Spleen (tissue), 11 donors: ENCODE results near the gene DNMBP. TPM values are rescaled to one million over a fixed set of nuclear protein-coding genes. Genes with fewer than 3 reads are reported as not detected.

Experiments used
- DNase-seq: peaks from one replicate; pipeline ENCODE4 v3.0.0-alpha.2; 2020
- H3K27ac ChIP-seq, 8 donors: fragments of 200-600 bp; sonication (generic) in 7 of 8; 1 replicate in 4 of 8; 2 replicates in 4 of 8; pipeline versions ENCODE4 v1.5.0 to v1.8.0; 2016 to 2021; ENCODE audit warnings: inconsistent platforms in 4 of 8, mild to moderate bottlenecking in 4 of 8, moderate library complexity in 1 of 8
- H3K27me3 ChIP-seq, 7 donors: fragments of 200-600 bp; sonication (generic) in 6 of 7; replicated peaks in 1 of 7; 1 replicate in 4 of 7; 2 replicates in 3 of 7; pipeline versions ENCODE4 v1.5.0 to v1.8.0; 2016 to 2021; ENCODE audit warnings: inconsistent platforms in 3 of 7, mild to moderate bottlenecking in 1 of 7
- H3K36me3 ChIP-seq, 6 donors: fragments of 200-600 bp; sonication (generic) in 5 of 6; 1 replicate in 4 of 6; 2 replicates in 2 of 6; pipeline versions ENCODE4 v1.5.0 to v1.8.0; 2016 to 2021; ENCODE audit warnings: inconsistent platforms in 2 of 6
- H3K4me1 ChIP-seq, 6 donors: fragments of 200-600 bp; sonication (generic) in 5 of 6; 1 replicate in 3 of 6; 2 replicates in 3 of 6; pipeline versions ENCODE4 v1.5.0 to v1.8.0; 2016 to 2021; ENCODE audit warnings: inconsistent platforms in 3 of 6
- H3K4me3 ChIP-seq, 8 donors: fragments of 200-600 bp; sonication (generic) in 7 of 8; 1 replicate in 4 of 8; 2 replicates in 4 of 8; pipeline versions ENCODE4 v1.5.0 to v1.8.0; 2016 to 2021; ENCODE audit warnings: inconsistent platforms in 4 of 8, mild to moderate bottlenecking in 4 of 8, moderate library complexity in 2 of 8
- H3K9me3 ChIP-seq, 8 donors: fragments of 200-600 bp; sonication (generic) in 7 of 8; 1 replicate in 4 of 8; 2 replicates in 4 of 8; pipeline versions ENCODE4 v1.5.0 to v1.8.0; 2016 to 2021; ENCODE audit warnings: inconsistent platforms in 4 of 8
- POLR2A ChIP-seq, 3 donors: fragments of 450-650 bp; IDR thresholded peaks; one replicate each; pipeline ENCODE4 v1.5.1; 2017; ENCODE audit warnings: antibody characterized with exemption in 3 of 3, mild to moderate bottlenecking in 1 of 3
- POLR2AphosphoS5 ChIP-seq, 3 donors: sonication (generic); formaldehyde crosslinking; IDR thresholded peaks; one replicate each; pipeline ENCODE4 v1.5.1; 2017; ENCODE audit warnings: antibody characterized with exemption in 3 of 3
- WGBS, 5 donors: extraction: QIAGEN DNeasy Blood & Tissue Kit in 3 of 5; methylation state at CpG; one replicate each; pipeline versions ENCODE4 v1.1.5 to v1.1.7; 2013 to 2018; 5-methylcytosine and 5-hydroxymethylcytosine counted together
- intact Hi-C: fragments of 100-400 bp; cut with DNase I; formaldehyde crosslinking; loops from one replicate; pipeline ENCODE4 v1.15.0; 2023; ENCODE audit warnings: low total_unique reads
- polyA plus RNA-seq, 3 donors: library from polyadenylated mRNA; stranded (reverse); fragments of 200-250 nt; gene quantifications; one replicate each; pipeline ENCODE4 v1.2.1, GENCODE V29; 2013
- total RNA-seq, 7 donors: library from RNA; depleted of rRNA in 3 of 7; stranded (reverse); fragments of >200 nt in 3 of 7; fragmentation: NEBNext Ultra II Directional in 4 of 7; extraction: Animal tissue kit (Norgen Biotek cat#: 25700) in 4 of 7; gene quantifications; one replicate each; pipeline versions ENCODE4 v1.1.0 to v1.2.1, GENCODE V29; 2016 to 2021
- TF ChIP-seq, protein P1 (sequence below), 11 experiments: fragments of 200-600 bp in 7 of 11; fragments of 450-650 bp in 4 of 11; sonication (generic) in 4 of 11; IDR thresholded peaks in 8 of 11; conservative IDR thresholded peaks in 3 of 11; 1 replicate in 7 of 11; 2 replicates in 4 of 11; pipeline versions ENCODE4 v1.4.0 to v1.8.0; 2016 to 2021; ENCODE audit warnings: antibody characterized with exemption in 11 of 11, inconsistent platforms in 4 of 11, mild to moderate bottlenecking in 1 of 11
- donor health status: healthy with polysubstance abuse.
- donor health status: DM: no; HTN: no; CAD: no; lungs with moderate emphysema.
- donor health status: DM: no; HTN: no; CAD: no.
- donor health status: Bipolar disorder and iron deficiency.
- donor health status: healthy.
- donor health status: DM: no; HTN: no; CAD: no.
- donor health status: DM: yes; HTN: yes; CAD: no.

Gene DNMBP
- total and polyA plus RNA-seq, 10 donors = 4.6 to 19.5 (median 15.9) TPM

DNA sequence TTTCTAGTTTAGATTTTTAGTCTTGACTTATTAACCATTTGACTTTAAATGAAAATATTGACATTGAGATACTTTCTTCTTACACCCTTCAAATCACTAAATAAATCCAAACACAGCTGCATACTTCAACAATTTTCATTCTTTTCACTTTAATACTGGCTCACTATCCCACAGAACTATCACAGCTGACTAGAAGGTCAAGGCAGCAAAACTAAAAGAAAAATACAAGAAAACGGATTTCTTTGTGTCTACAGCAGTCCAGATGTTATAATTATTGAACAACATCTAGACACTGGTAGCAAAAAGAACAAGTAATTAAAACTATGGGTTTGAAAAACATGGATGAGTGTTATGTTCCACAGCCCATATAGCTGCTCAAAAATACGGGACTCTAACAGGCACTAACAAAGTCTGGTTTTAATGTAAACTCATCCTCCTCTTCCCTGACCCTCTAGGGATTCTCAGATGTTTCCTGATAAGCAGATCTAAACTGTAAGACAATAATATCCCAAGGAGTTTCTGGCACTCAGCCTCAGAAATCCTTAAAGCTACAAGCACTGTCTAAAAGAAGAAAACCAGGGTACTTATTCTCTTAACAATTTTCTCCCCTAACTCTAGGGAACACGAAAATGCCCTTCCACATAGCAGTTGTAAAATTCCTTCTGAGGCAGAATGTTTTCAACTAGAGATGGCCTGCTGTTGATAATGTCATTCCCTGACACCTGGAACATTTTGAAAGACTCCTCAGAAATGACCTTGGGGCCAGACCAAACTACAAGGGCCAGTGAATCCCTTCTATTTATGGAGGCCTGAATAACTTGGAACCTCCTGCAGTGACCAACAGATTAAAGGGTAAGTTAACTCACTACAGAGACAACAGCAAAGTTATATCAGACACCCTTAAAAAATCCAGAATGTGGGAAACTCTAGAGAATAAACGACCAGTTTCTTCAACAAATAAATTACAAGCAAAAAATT is 12.8 kb downstream of the DNMBP start:
- no peaks in the 10 kb centered on the region for H3K9me3 ChIP-seq

DNA sequence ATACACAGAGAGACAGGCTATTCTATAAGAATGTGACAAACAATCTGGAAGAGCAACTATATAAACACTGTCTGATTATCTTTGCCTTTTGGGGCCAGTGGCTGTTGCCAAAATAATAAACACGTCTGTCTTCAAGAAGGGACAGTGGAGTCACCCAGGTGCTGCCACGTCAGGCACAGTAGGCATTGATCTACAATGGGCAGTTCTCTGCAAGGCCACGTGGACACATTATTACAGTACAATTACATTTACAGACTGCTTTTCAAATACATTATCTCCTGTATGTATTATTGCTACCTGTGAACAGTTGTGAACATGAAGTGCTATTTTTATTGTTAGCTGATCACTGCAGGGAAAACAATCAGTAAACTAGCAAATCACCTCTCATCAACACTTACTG is 14.0 kb downstream of the DNMBP start:
- intact Hi-C loops = no loop called here
- Histone ChIP-seq H3K27ac (peak overlapping the region in 4 of 8 donors; percentile 71 to 84 (median 82)), H3K4me3 (peak overlapping the region in 1 of 8 donors; percentile 54), H3K36me3 (peaks cover 0 to 11% (median 0%) of the 10 kb centered on the region in 6 donors), H3K27me3 (no peaks in the 10 kb centered on the region), H3K4me1 (peaks cover 10 to 54% (median 36%) of the 10 kb centered on the region in 6 donors), H3K9me3 (no peaks in the 10 kb centered on the region)
- 85 to 91% (median 86%) methylated on average over 3 of the region's 3 CpGs for WGBS, 5 donors
- TF ChIP-seq, protein P1, sequence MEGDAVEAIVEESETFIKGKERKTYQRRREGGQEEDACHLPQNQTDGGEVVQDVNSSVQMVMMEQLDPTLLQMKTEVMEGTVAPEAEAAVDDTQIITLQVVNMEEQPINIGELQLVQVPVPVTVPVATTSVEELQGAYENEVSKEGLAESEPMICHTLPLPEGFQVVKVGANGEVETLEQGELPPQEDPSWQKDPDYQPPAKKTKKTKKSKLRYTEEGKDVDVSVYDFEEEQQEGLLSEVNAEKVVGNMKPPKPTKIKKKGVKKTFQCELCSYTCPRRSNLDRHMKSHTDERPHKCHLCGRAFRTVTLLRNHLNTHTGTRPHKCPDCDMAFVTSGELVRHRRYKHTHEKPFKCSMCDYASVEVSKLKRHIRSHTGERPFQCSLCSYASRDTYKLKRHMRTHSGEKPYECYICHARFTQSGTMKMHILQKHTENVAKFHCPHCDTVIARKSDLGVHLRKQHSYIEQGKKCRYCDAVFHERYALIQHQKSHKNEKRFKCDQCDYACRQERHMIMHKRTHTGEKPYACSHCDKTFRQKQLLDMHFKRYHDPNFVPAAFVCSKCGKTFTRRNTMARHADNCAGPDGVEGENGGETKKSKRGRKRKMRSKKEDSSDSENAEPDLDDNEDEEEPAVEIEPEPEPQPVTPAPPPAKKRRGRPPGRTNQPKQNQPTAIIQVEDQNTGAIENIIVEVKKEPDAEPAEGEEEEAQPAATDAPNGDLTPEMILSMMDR (IDR thresholded peaks at IDR 0.05 in 8 of 11, conservative IDR thresholded peaks at IDR 0.05 in 3 of 11) = no peak
- TF ChIP-seq POLR2AphosphoS5 (IDR thresholded peaks at IDR 0.05) (no peak), POLR2A (IDR thresholded peaks at IDR 0.05) (no peak)
- DNase-seq = no peak

More for the DNA sequence above, 12.8 kb downstream of the DNMBP start:
- DNase-seq = no peak
- H3K36me3 ChIP-seq = peaks cover 0 to 11% (median 0%) of the 10 kb centered on the region in 6 donors
- intact Hi-C loops = no loop called here
- no peak overlapping the region for H3K4me3 ChIP-seq
- H3K27ac ChIP-seq = peak overlapping the region in 3 of 8 donors; percentile 2 to 9 (median 3)
- 46 to 75% (median 62%) methylated on average over 4 of the region's 4 CpGs for WGBS, 5 donors
- H3K4me1 ChIP-seq = peaks cover 10 to 48% (median 33%) of the 10 kb centered on the region in 6 donors
- TF ChIP-seq POLR2AphosphoS5 (IDR thresholded peaks at IDR 0.05) (no peak), POLR2A (IDR thresholded peaks at IDR 0.05) (no peak)
- TF ChIP-seq, protein P1 (IDR thresholded peaks at IDR 0.05 in 8 of 11, conservative IDR thresholded peaks at IDR 0.05 in 3 of 11) = no peak
- H3K27me3 ChIP-seq = no peaks in the 10 kb centered on the region

DNA sequence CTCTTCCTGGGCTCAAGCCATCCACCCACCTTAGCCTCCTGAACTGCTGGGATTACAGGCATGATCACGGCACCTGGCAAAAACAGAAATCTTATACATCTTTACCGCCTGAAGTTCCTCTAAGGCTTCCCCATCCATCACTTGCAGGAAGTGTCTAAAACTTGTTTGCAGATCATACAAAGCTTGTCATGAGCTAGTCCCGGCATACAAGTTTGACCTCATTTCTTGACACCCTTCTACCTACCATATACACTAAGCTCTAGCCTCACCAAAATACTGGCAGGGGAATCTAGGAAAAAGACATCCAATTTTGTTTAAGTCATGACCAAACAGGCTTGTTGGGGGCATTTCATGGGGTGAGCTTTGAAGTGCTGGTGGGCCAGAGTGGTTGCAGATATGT is 14.5 kb downstream of the DNMBP start:
- TF ChIP-seq, protein P1 (IDR thresholded peaks at IDR 0.05 in 8 of 11, conservative IDR thresholded peaks at IDR 0.05 in 3 of 11) = no peak
- TF ChIP-seq POLR2AphosphoS5 (IDR thresholded peaks at IDR 0.05) (no peak), POLR2A (IDR thresholded peaks at IDR 0.05) (no peak)
- peak overlapping the region in 4 of 8 donors; percentile 71 to 84 (median 82) for H3K27ac ChIP-seq
- 34 to 66% (median 53%) methylated on average over 3 of the region's 3 CpGs for WGBS, 5 donors
- H3K36me3 ChIP-seq = peaks cover 0 to 9% (median 0%) of the 10 kb centered on the region in 6 donors
- H3K4me1 ChIP-seq = peaks cover 10 to 54% (median 36%) of the 10 kb centered on the region in 6 donors
- peak overlapping the region in 1 of 8 donors; percentile 54 for H3K4me3 ChIP-seq
- H3K9me3 ChIP-seq = no peaks in the 10 kb centered on the region
- DNase-seq = no peak
- H3K27me3 ChIP-seq = no peaks in the 10 kb centered on the region
- intact Hi-C loops = no loop called here

GRCh38 chr10:99994801-99995200 is 14.9 kb downstream of the DNMBP start:
- intact Hi-C loops = no loop called here
- TF ChIP-seq POLR2AphosphoS5 (IDR thresholded peaks at IDR 0.05) (no peak), POLR2A (IDR thresholded peaks at IDR 0.05) (no peak)
- TF ChIP-seq, protein P1 (IDR thresholded peaks at IDR 0.05 in 8 of 11, conservative IDR thresholded peaks at IDR 0.05 in 3 of 11) = no peak
- Histone ChIP-seq H3K9me3 (no peaks in the 10 kb centered on the region), H3K36me3 (peaks cover 0 to 8% (median 0%) of the 10 kb centered on the region in 6 donors), H3K27me3 (no peaks in the 10 kb centered on the region), H3K27ac (peak overlapping the region in 7 of 8 donors; percentile 62 to 84 (median 71)), H3K4me1 (peaks cover 10 to 54% (median 36%) of the 10 kb centered on the region in 6 donors), H3K4me3 (peak overlapping the region in 1 of 8 donors; percentile 54)
- WGBS, 5 donors = 73 to 95% (median 91%) methylated on average over 5 of the region's 5 CpGs
- DNase-seq = no peak
